ENCODE measurements around the gene RAB35.

GRCh38 chr12:120051535-120051934 is 65.0 kb downstream of the RAB35 start:
- no peak for TF ChIP-seq SUZ12 (IDR thresholded peaks at IDR 0.05; ENCODE audit: extremely low read depth, insufficient read depth, insufficient read length)
- TF ChIP-seq YY1 (IDR thresholded peaks at IDR 0.05; ENCODE audit: insufficient read depth, insufficient read length): no peak
